BLaER1 treated with 17β-estradiol and CSF1 and Interleukin-3, amounts not matched to agents 10 nM and 100 nM (cell line): Measurements from ENCODE around the gene BARX1.
"Not testable (repeated sequence)": the region's sequence is repeated elsewhere in the genome, so short reads cannot be mapped to it uniquely, and the experiment has no call there.

Source experiments
- H3K27ac ChIP-seq, 11 experiments: shearing (Covaris generic); formaldehyde crosslinking; 2 replicates each; pipeline ENCODE4 v1.8.1; 2022
- H3K27me3 ChIP-seq, 11 experiments: shearing (Covaris generic); formaldehyde crosslinking; 2 replicates each; pipeline ENCODE4 v1.8.1; 2022
- H3K36me3 ChIP-seq, 11 experiments: shearing (Covaris generic); formaldehyde crosslinking; 2 replicates each; pipeline ENCODE4 v1.8.1; 2022
- H3K4me1 ChIP-seq, 10 experiments: shearing (Covaris generic); formaldehyde crosslinking; 2 replicates each; pipeline ENCODE4 v1.8.1; 2022
- H3K4me2 ChIP-seq, 11 experiments: shearing (Covaris generic); formaldehyde crosslinking; 2 replicates each; pipeline ENCODE4 v1.8.1; 2022
- H3K4me3 ChIP-seq, 10 experiments: shearing (Covaris generic); formaldehyde crosslinking; 2 replicates each; pipeline ENCODE4 v1.8.1; 2022
- H3K9ac ChIP-seq, 11 experiments: shearing (Covaris generic); formaldehyde crosslinking; 2 replicates each; pipeline ENCODE4 v1.8.1; 2022
- H3K9me3 ChIP-seq, 11 experiments: shearing (Covaris generic); formaldehyde crosslinking; replicated peaks in 1 of 11; 2 replicates each; pipeline ENCODE4 v1.8.1; 2022
- H4K20me1 ChIP-seq, 11 experiments: shearing (Covaris generic); formaldehyde crosslinking; 2 replicates each; pipeline ENCODE4 v1.8.1; 2022
- Cebpa-rat ChIP-seq, 11 experiments: shearing (Covaris generic); IDR thresholded peaks; 2 replicates each; pipeline ENCODE4 v1.8.1; 2022

Gene BARX1

DNA sequence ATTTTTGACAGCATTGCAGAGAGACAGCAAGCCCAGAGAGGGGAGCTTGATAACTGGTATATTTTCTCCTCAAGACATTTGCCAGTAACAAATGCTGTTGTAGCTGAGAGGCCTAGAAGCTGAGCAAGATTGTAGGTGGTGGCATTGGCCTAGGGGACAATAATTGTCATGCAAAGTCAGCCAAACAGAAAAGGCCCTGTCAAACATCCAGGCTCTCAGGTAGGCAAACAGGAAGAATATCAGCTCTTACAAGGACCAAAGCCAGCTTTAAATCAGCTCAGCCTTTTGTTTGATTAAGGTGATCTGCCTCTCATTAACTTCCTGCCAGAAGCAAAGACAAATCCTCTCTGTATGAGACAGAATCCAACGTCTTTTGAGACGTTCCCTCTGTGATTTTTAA lies 29.7 kb upstream of the BARX1 start:
- TF ChIP-seq Cebpa-rat (IDR thresholded peaks at IDR 0.05) = no peak
- Histone ChIP-seq H3K27me3 (no peaks in the 10 kb centered on the region), H3K9ac (no peak overlapping the region), H3K4me1 (no peaks in the 10 kb centered on the region), H3K4me2 (no peak overlapping the region), H3K9me3 (peaks cover 13 to 50% (median 33%) of the 10 kb centered on the region in 11 experiments), H3K27ac (no peak overlapping the region), H4K20me1 (no peaks in the 10 kb centered on the region), H3K36me3 (no peaks in the 10 kb centered on the region), H3K4me3 (no peak overlapping the region)

GRCh38 chr9:93983875-93984274 lies 28.7 kb upstream of the BARX1 start:
- Histone ChIP-seq H4K20me1 (no peaks in the 10 kb centered on the region), H3K9me3 (peaks cover 12 to 40% (median 25%) of the 10 kb centered on the region in 11 experiments), H3K4me3 (no peak overlapping the region), H3K27ac (no peak overlapping the region), H3K27me3 (no peaks in the 10 kb centered on the region), H3K4me1 (no peaks in the 10 kb centered on the region), H3K36me3 (no peaks in the 10 kb centered on the region), H3K4me2 (no peak overlapping the region), H3K9ac (no peak overlapping the region)
- TF ChIP-seq Cebpa-rat (IDR thresholded peaks at IDR 0.05) = no peak

- no peak for TF ChIP-seq Cebpa-rat (IDR thresholded peaks at IDR 0.05)
- Histone ChIP-seq H3K27me3 (no peaks in the 10 kb centered on the region), H3K27ac (no peak overlapping the region), H3K9ac (no peak overlapping the region), H3K4me2 (no peak overlapping the region), H3K4me1 (no peaks in the 10 kb centered on the region), H3K9me3 (peaks cover 0 to 7% (median 0%) of the 10 kb centered on the region in 11 experiments; a peak in 8 of 22 replicates), H3K36me3 (no peaks in the 10 kb centered on the region), H3K4me3 (no peak overlapping the region), H4K20me1 (no peaks in the 10 kb centered on the region)
These were observed 24.6 kb upstream of the BARX1 start for GRCh38 chr9:93979721-93980120.

DNA sequence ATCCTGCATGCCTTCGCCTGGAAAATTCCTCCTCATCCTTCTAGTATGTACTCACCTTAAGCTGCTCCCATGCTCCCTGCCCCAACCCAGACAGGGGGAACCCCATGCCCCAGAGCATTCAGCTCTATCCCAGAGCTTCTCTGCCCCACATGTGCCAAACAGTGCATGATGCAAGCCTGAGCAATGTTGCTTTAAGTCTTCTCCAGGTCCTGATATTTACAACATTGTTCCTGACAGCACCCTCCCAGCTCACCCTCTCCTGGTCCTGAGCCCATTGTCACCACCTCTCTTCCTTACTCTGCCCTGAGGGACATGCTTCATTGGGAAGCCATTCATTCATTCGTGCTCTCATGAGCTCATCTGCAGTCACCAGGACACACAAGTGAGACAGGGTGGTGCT lies 23.4 kb upstream of the BARX1 start:
- Histone ChIP-seq H3K9ac (no peak overlapping the region), H3K4me1 (no peaks in the 10 kb centered on the region), H3K36me3 (no peaks in the 10 kb centered on the region), H4K20me1 (no peaks in the 10 kb centered on the region), H3K4me2 (no peak overlapping the region), H3K9me3 (peaks cover 1 to 7% (median 5%) of the 10 kb centered on the region in 11 experiments; a peak in 19 of 22 replicates), H3K4me3 (no peak overlapping the region), H3K27me3 (no peaks in the 10 kb centered on the region), H3K27ac (no peak overlapping the region)
- TF ChIP-seq Cebpa-rat (IDR thresholded peaks at IDR 0.05) = no peak

DNA sequence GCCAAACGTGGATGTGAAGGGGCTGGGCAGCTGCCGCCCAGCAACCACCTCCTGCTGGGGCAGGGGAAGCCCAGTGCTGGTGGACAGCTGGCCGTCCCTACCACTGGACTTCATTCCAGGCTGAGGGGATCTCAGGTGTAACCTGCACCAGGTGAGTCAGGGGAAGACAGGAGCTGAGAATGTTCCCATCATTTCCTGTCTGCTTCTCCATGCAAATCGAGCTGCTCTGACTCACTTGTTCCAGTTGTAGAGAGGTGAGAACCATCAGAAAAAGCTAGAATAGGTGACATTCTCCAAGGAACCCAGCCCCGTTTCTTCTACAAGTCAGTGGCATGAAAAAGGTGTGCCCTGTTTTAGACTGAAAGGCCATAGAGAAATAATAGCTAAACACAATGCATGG lies 21.8 kb upstream of the BARX1 start:
- no peaks in the 10 kb centered on the region for H3K4me1 ChIP-seq
- H4K20me1 ChIP-seq = no peaks in the 10 kb centered on the region
- no peaks in the 10 kb centered on the region for H3K36me3 ChIP-seq
- TF ChIP-seq Cebpa-rat (IDR thresholded peaks at IDR 0.05) = no peak
- no peaks in the 10 kb centered on the region for H3K27me3 ChIP-seq
- H3K27ac ChIP-seq = no peak overlapping the region
- H3K4me2 ChIP-seq = no peak overlapping the region
- no peak overlapping the region for H3K4me3 ChIP-seq
- H3K9me3 ChIP-seq = peaks cover 11 to 21% (median 19%) of the 10 kb centered on the region in 11 experiments
- no peak overlapping the region for H3K9ac ChIP-seq

- Histone ChIP-seq H3K9me3 (peaks cover 20 to 30% (median 27%) of the 10 kb centered on the region in 11 experiments), H3K27ac (no peak overlapping the region), H3K4me3 (no peak overlapping the region), H4K20me1 (no peaks in the 10 kb centered on the region), H3K27me3 (no peaks in the 10 kb centered on the region), H3K4me1 (no peaks in the 10 kb centered on the region), H3K9ac (no peak overlapping the region), H3K4me2 (no peak overlapping the region), H3K36me3 (no peaks in the 10 kb centered on the region)
- no peak for TF ChIP-seq Cebpa-rat (IDR thresholded peaks at IDR 0.05)
These were observed 20.9 kb upstream of the BARX1 start for GRCh38 chr9:93976081-93976480.

DNA sequence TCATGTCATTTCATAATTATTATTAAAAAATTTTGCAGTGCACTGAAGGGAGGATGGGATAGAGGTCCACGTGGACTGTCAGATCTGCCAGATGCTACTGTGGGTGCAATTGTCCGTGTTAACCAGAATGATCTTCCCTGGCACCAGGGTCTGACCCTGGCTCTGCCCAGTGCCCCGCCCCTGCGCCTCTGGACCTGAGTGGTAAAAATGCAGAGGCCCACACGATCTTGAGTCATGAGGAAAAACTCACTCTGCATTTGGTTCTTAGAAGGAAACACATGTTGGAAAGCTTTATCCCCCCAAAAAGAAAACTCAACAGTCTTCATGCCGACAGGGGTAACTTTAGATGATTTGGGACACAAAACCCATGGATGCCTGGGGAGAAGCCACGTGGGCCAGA lies 20.1 kb upstream of the BARX1 start:
- H3K4me1 ChIP-seq = no peaks in the 10 kb centered on the region
- no peaks in the 10 kb centered on the region for H4K20me1 ChIP-seq
- no peak overlapping the region for H3K4me3 ChIP-seq
- no peaks in the 10 kb centered on the region for H3K27me3 ChIP-seq
- H3K4me2 ChIP-seq = no peak overlapping the region
- no peak for TF ChIP-seq Cebpa-rat (IDR thresholded peaks at IDR 0.05)
- no peak overlapping the region for H3K27ac ChIP-seq
- no peaks in the 10 kb centered on the region for H3K36me3 ChIP-seq
- peaks cover 20 to 38% (median 27%) of the 10 kb centered on the region in 11 experiments for H3K9me3 ChIP-seq
- no peak overlapping the region for H3K9ac ChIP-seq

- H3K27ac ChIP-seq = no peak overlapping the region
- no peaks in the 10 kb centered on the region for H4K20me1 ChIP-seq
- no peaks in the 10 kb centered on the region for H3K4me1 ChIP-seq
- H3K9ac ChIP-seq = no peak overlapping the region
- no peak overlapping the region for H3K4me2 ChIP-seq
- TF ChIP-seq Cebpa-rat (IDR thresholded peaks at IDR 0.05) = no peak
- H3K4me3 ChIP-seq = no peak overlapping the region
- H3K36me3 ChIP-seq = no peaks in the 10 kb centered on the region
- H3K27me3 ChIP-seq = no peaks in the 10 kb centered on the region
- H3K9me3 ChIP-seq = peaks cover 20 to 40% (median 27%) of the 10 kb centered on the region in 11 experiments
These were observed 19.0 kb upstream of the BARX1 start for GRCh38 chr9:93974151-93974550.

- not testable (repeated sequence) for H3K4me3 ChIP-seq, H3K36me3 ChIP-seq, H3K27ac ChIP-seq, H3K9ac ChIP-seq, H4K20me1 ChIP-seq, H3K4me2 ChIP-seq, H3K27me3 ChIP-seq, H3K4me1 ChIP-seq
- H3K9me3 ChIP-seq = peaks cover 20 to 40% (median 27%) of the 10 kb centered on the region in 11 experiments
These were observed 17.5 kb upstream of the BARX1 start for GRCh38 chr9:93972655-93973054.

GRCh38 chr9:93969328-93969661 lies 14.1 kb upstream of the BARX1 start:
- no peaks in the 10 kb centered on the region for H4K20me1 ChIP-seq
- no peaks in the 10 kb centered on the region for H3K36me3 ChIP-seq
- H3K27ac ChIP-seq = no peak overlapping the region
- H3K9me3 ChIP-seq = peaks cover 20 to 40% (median 27%) of the 10 kb centered on the region in 11 experiments
- H3K4me1 ChIP-seq = no peaks in the 10 kb centered on the region
- H3K9ac ChIP-seq = no peak overlapping the region
- H3K4me3 ChIP-seq = no peak overlapping the region
- no peaks in the 10 kb centered on the region for H3K27me3 ChIP-seq
- H3K4me2 ChIP-seq = no peak overlapping the region
- no peak for TF ChIP-seq Cebpa-rat (IDR thresholded peaks at IDR 0.05)
